Measurements from ENCODE around the gene PPP2R1A.

The PPP2R1A gene

DNA sequence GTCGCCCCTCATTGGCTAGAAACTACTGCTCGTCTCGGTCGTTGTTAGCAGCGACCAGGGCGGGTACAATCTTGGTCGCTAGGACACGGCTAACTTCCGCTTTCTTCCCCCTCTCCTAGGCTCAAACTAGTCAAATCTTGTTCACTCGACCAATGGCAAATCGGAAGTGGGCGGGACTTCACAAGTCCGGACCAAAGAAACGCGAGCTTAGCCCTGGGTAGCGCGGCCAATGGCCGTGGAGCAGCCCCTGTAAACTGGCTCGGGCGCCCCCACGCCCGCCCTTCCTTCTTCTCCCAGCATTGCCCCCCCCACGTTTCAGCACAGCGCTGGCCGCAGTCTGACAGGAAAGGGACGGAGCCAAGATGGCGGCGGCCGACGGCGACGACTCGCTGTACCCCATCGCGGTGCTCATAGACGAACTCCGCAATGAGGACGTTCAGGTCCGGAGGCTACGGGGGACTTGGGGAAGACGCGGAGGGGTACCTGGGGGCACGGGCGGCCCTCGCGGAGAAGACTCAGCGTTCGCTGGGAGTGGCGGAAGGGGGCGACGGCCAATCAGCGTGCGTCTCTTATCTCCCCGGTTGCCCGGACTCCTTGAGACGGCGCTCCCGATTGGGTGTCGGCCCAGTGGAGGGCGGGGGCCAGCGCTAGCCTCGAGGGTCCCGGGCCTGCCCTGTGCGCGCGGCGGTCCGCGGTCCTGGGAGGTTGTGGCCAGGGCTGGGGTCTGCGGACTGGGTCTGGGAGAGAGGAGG is at the start of gene PPP2R1A:
TSS of gene PPP2R1A (plus strand) at position 318 of the 752 bp plus-strand sequence. CDS start at position 363, 45 bp downstream.
- peak; percentile 97 to 100 (median 100) for DNase-seq
- intact Hi-C loops (cut with DNase I), result loop anchor here (5.0 kb wide), 1 partner anchor 53 kb away; the partner anchor contains the start of gene ZNF616

DNA sequence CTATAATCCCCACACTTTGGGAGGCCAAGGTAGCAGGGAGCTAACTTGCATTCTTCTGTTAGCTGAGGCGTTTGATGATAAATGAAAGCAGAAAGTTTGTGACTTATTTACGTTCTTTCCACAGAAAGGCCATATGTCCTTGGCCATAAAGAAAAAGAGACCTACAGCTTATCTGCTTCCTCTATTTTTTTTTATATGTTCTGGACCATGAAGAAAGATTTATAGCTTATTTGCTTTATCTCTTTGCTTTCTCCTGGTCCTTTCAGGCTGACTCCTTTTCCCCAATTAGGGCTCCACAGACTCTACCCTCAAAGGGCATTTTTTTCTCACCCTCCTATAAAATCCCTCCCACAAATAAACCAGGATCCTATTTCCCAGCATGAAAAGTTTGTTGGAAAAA is 48.6 kb upstream of the PPP2R1A start:
- DNase-seq, result no peak
- intact Hi-C loops (cut with DNase I), result no loop called here

DNA sequence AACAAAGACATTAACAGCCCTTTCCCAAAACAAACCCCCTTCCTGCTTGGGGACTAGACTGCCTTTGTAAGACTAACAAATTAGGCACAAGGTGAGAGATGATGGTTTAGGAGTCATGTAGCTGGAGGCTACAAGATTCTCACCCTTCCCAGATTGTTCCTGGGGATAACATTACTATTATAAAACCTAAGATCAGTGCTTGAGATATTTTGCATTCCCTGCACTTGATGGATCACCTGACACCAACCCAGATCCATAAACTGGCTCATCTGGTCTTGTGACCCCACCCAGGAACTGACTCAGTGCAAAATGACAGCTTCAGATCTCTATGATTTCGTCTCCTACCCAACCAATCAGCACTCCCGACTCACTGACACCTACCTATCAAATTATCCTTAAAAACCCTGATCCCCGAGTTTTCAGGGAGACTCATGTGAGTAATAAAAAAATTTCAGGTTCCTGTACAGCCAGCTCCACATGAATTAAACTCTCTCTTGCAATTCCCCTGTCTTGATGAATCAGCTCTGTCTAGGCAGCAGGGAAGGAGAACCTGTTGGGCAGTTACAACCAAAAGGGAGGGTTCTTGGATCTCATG is 47.8 kb upstream of the PPP2R1A start:
- DNase-seq, result peak in 4 of 42 donors; percentile 10 to 26 (median 14)
- intact Hi-C loops (cut with DNase I), result no loop called here

DNA sequence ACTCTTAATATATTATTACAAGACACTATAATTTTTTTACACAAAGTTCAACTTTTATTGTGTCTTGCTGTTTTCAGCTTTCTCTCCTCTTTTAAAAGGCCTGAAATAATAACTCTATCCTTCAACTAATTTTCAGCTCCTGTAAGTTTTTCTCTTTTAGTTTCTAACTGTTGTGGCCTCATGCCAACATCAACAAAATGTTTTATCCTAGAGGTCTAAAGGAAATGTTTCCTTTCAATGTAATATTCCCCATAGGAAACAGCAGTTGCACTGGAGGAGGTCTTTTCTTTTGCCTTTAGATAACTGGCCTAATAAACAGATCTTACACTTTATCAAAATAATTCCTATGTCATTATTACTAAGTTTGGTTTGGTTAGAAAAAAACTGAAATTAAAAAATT is 41.6 kb upstream of the PPP2R1A start:
- intact Hi-C loops (cut with DNase I), result no loop called here
- DNase-seq, result no peak

DNA sequence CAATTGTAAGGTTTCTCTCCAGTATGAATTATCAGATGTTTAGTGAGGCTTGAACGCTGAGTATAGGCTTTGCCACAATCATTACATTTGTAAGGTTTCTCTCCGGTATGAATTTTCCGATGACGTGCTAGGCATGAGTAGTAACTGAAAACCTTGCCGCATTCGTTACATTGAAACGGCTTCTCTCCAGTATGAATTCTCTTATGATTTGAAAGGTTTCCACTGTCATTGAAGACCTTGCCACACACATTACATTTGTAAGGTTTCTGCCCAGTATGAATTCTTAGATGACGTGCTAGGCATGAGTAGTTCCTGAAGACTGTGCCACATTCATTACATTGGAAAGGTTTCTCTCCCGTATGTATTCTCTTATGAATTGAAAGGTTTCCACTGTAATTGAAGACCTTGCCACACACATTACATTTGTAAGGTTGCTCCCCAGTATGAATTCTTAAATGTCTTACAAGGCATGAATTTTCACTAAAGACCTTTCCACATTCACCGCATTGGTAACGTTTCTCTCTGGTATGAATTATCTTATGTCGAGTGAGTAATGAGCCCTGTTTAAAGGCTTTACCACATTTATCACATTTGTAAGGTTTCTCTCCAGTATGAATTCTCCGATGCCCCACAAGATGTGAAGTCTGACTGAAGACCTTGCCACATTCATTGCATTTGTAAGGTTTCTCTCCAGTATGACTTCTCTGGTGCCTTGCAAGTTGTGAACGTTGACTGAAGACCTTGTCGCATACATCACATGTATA is 34.1 kb upstream of the PPP2R1A start:
- intact Hi-C loops (cut with DNase I), result no loop called here
- DNase-seq, result no peak

DNA sequence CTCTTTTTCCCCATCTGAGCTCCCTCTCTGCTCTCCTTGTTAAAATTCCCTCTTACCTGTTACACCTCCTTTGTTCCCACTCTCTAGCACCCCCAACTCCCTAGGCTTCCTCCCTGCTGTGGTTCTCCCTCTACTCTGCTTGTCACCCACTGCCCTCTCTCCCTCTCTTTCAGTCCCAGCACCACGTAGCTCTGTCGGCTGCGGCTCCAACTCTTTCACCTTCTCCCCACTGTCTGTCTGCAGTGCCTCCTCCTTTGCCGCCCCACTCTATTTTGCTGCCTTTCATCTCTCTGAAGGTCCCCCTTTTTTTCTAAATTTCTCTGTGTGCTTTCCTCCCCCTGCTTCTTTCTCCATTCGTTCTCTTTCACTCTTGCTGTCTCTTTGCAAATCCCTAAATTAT is 19.5 kb upstream of the PPP2R1A start:
- DNase-seq, result peak in 12 of 42 donors; percentile 5 to 25 (median 16)
- intact Hi-C loops (cut with DNase I), result no loop called here

DNA sequence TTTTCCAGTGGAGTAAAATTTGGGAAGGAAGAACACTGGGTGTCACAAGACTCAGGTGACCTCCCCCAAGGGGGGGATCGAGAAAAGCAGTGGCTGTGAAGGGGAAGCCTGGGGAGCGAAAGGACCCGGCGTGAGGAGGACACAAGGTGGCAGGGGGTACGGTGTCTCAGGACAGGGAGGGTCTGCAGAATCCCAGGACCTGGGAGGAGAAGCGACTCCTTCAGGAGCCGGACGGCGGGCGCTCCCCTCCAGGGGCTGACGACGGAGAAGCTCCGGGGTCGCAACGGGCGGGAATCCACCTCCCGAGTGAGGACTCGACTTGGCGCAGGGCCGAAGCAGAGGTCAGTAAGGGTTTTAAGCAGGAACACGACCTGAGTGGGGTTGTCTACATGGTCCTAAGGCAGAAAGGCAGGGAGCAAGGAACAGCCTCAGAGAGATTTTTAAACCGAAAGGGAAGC is 19.0 kb upstream of the PPP2R1A start:
- intact Hi-C loops (cut with DNase I), result no loop called here
- DNase-seq, result peak in 29 of 42 donors; percentile 4 to 47 (median 22)

DNA sequence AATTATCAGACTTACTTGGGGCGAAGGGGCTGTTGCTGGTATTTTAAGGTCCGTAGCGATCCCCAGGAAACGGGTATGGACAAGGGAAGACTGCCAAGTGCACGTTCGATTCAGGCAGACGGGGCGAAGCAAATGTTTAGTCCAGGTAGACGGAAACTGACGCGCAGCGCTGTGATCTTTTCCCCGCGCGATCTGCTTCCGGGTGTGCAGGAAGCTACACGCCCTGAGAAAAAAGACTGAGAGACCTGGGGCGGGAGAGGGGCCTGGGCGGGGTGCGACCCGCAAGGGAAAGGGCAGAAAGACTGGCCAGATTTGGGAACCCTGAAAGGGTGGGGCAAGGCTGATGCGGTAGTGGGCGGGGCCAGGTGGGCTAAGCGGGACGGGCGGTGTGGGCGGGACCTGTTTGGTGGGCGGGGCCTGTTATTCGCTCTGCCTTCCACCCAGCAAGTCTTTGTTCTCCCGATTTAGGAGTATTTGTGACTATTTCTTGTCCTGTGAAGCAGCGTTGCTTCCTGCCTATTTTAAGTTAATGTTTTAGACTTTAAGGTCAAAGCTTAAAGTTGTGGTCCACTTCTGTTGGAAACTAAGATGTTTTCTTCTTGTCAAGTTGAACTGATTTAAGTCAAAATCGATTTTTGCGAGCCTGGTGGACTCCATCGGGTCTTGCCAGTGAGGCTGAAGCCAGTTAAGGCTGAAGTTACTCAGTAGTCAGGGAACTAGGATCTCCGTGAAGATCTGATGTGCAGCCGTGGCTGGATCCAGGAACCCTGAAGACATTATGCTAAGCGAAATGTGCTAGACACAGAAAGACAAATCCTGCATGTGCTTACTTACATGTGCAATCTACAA is 18.3 kb upstream of the PPP2R1A start, which contains the start of gene ZNF836:
TSS of gene ZNF836 (minus strand) at position 301 of the 849 bp plus-strand sequence. CDS start 3,549 bp downstream, outside the sequence.
- intact Hi-C loops (cut with DNase I), result no loop called here

DNA sequence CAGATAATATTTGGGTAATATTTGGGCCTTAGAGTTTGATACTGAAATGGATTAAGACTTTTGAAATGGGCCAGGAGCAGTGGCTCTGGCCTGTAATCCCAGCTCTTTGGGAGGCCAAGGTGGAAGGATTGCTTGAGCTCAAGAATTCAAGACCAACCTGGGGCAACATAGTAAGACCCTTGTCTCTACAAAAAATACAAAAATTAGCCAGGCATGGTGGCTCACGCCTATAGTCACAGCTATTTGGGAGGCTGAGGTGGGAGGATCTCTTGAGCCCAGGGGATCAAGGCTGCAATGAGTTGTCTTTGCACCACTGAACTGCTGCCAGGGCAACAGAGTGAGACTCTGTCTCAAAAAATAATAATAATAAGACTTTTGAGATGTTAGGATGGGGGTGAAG is 17.5 kb upstream of the PPP2R1A start:
- DNase-seq, result no peak
- intact Hi-C loops (cut with DNase I), result no loop called here

More for the DNA sequence above, 18.3 kb upstream of the PPP2R1A start, which contains the start of gene ZNF836:
- peak; percentile 76 to 95 (median 90) for DNase-seq

DNA sequence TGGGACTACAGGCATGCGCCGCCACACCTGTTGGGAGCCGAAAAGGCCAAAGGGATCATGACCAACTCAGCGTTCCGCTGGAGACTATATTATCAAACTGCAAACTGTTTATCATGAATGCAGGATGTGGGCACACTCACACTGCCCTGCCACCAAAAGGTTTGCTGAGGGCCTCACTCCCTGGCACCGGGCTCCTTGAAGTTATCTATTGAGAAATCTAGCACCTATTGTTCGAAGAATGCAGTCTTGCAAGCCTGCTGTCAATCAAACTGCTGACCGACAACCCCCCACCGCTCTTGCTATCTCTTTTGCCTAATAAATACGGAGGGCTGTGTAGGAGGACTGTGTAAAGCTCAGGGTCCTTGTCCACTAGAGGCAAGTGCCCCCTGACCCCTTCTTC is 13.3 kb upstream of the PPP2R1A start:
- intact Hi-C loops (cut with DNase I), result no loop called here
- no peak for DNase-seq

DNA sequence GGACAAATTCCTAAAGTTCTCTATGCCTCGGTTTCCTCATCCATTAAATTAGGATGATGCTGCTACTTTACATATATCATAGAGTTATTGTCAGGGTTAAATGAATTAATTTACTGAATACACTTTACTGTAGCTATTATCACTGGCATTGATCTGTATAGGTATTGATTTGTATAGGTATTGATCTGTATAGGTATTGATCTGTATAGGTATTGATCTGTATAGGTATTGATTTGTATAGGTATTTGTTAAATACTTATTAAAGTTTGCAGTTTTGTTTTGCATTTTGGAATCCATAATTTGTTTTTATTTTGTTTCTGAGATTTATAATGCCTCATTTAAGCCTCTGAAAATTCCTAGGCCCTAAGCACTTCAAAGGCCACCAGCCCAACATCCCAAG is 2.4 kb upstream of the PPP2R1A start:
- intact Hi-C loops (cut with DNase I), result no loop called here
- DNase-seq, result no peak

DNA sequence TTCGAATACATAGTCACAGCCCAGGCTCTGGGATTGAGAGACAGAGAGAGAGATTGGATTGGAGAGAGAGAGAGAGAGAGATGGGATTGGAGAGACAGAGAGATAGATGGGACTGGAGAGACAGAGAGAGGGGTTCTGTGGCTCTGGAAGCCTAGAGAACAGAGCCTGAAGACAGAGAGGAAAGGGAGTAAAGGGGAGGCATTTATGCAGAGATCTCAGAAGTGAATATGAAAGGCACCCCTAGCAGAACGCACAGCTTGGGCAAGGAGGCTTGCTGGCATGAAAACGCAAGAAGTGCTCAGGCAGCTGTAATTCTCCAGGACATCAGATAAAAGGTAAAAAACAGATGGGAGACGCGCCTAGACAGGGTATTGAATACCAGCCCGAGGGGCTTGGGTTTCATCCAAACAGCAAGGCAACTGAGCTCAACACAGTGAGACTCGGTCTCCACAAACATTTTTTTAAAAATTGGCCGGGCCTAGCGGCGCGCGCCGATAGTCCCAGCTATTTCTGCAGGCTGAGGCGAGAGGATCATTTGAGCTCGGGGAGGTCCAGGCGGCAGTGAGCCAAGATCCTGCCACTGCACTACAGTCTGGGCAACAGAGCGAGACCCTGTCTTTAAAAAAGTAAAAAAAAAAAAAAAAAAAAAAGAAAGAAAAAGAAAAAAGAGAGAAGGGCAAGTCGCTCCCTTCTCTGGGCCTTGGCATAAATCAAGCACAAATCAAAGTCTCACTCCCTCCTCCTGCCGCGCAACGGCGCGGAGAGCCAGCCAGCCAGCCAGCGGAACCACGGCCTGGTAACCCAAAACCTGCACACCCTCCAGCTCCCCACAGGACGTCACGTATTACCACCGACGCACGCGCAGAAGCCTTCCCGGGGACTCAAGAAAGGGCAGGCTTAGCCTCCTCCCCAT is 774 bp upstream of the PPP2R1A start:
- intact Hi-C loops (cut with DNase I), result no loop called here
- DNase-seq, result peak in 14 of 42 donors; percentile 41 to 100 (median 58)

DNA sequence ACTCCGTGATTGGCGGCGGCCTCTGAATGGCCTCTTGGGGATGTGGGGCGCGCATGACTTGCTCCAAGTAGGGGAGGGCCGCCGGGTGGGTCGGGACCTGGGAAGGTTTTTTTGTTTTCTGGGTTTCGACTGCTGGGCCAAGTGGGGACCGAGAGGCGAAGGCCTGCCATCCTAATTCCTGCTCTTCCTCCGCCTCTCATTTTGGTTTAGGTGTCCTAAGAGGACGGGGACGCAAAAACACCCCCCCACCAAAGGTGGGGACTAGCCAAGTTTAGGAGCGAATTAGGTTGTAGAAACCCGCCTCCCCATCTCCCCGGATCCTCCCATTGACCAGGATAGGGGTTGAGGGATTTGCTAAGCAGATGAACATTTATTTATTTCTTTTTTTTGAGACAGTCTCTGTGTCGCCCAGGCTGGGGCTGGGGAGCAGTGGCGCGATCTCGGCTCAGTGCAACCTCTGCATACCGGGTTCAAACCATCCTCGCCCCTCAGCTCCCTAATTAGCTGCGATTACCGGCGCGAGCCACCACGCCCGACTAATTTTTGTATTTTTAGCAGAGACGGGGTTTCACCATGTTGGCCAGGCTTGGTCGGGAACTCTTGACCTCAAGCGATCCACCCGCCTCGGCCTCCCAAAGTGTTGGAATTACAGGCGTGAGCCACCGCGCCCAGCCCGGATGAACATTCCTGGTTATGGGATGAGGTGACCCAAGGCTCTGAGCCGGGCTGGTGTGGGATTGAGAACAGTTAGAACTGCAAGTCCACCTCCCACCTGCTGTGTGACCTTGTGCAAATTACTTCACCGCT is 838 bp downstream of the PPP2R1A start:
- intact Hi-C loops (cut with DNase I), result loop anchor here (5.0 kb wide), 1 partner anchor 53 kb away; the partner anchor contains the start of gene ZNF616
- DNase-seq, result peak in 32 of 42 donors; percentile 10 to 73 (median 45)

DNA sequence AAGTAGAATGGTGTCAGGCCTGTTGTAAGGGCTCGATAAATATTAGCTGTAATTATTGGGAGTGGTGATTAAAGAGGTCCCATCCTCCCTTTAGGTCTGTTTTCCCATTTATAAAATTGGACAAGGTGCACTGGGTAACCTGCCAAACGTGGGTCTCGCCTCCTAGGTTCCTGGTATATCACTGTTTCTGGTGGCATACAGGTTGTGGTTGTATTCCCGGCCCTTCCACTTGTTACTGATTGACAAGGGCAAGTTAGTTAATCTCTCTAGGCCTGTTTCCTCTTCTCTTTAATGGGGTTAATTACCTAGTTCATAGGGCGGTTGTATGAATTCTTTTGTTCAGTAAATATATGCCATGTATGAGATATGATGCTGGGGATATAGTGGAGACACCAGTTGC is 1.5 kb downstream of the PPP2R1A start:
- DNase-seq, result no peak
- intact Hi-C loops (cut with DNase I), result loop anchor here (5.0 kb wide), 1 partner anchor 54 kb away; the partner anchor contains the start of gene ZNF616

DNA sequence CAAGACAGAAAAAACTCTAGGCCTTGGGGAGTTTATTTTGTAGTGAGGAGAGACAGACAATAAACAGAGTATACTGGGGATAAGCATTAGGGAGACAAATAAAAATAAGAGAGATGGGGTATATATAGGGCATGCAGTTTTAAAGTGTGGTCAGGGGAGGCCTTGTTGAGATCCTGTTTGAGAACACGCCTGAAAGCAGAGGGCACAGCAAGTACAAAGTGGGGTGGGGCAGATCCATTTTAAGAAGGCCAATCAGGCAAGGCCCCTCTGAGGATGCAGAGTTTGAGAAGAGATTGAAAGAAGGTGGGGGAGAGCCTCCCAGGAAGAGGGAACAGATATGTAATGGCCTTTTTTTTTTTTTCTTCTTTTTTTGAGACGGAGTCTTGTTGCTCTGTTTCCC is 2.1 kb downstream of the PPP2R1A start:
- intact Hi-C loops (cut with DNase I), result loop anchor here (5.0 kb wide), 1 partner anchor 55 kb away; the partner anchor contains the start of gene ZNF616
- DNase-seq, result peak in 29 of 42 donors; percentile 7 to 78 (median 39)

DNA sequence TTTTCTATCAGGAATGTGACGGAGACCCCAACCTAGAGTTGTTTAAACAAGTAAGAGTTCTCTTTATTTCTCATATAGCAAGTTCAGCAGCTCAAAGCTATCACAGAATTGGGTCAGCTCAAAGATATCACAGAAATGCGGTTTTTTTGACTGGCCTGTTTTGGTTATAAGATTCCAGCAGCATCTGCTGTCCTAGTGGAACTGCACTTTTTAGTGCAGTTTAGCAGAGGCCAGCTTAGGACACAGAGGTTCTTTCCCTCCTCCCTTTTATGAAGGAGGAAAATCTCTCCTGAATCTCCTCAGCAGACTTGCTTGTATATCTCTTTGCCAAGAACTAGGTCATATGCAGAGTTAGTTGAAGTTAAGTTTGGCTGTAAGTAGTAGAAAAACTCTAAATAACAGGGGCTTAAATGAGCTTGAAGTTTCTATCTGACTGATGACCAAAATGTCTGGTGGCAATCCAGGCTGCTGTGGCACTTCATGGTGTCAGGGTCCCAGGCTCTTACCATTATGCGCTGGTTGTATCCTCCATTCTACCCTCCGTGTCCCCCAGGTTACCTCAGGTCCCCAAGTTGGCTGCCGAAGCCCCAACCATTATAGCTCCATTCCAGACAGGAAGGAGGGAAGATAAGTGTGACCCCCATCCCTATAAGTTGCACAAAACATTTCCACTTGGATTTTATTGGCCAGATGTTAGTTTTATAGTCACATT is 6.6 kb downstream of the PPP2R1A start:
- intact Hi-C loops (cut with DNase I), result no loop called here

More for the DNA sequence above, 6.6 kb downstream of the PPP2R1A start:
- no peak for DNase-seq

Data from head of caudate nucleus (tissue), 42 donors.